Brain microvascular endothelial cell (primary cell): ENCODE results near the gene COP1.
A peak's percentile ranks its signal among the peaks of the same experiment; 100 is the strongest.

Experiments
- DNase-seq: peaks from one replicate; pipeline ENCODE4 v3.0.0-alpha.2; 2020
- H3K27ac ChIP-seq: fragments of 250-450 bp; sonication (Bioruptor Pico); 2 replicates; pipeline ENCODE4 v1.5.1; 2020; ENCODE audit warnings: mild to moderate bottlenecking, moderate library complexity
- H3K27me3 ChIP-seq: fragments of 250-450 bp; sonication (Bioruptor Pico); replicated peaks from 2 replicates; pipeline ENCODE4 v1.5.1; 2020; ENCODE audit warnings: mild to moderate bottlenecking
- H3K36me3 ChIP-seq: fragments of 250-450 bp; sonication (Bioruptor Pico); replicated peaks from 2 replicates; pipeline ENCODE4 v1.5.1; 2020; ENCODE audit warnings: mild to moderate bottlenecking
- H3K4me3 ChIP-seq: 2 replicates; pipeline ENCODE4 v1.5.1; 2011; ENCODE audit warnings: low read depth, mild to moderate bottlenecking, control low read depth, low read length, moderate library complexity
- CTCF ChIP-seq: IDR thresholded peaks from 2 replicates; pipeline ENCODE4 v1.5.1; 2011; ENCODE audit warnings: low read depth, mild to moderate bottlenecking, moderate library complexity, low read length, control low read depth, inconsistent platforms; ENCODE audit errors: missing control alignments
- in situ Hi-C: cut with HindIII; loops from 2 replicates; pipeline ENCODE4 v1.10.0; 2017; ENCODE audit warnings: low sequenced_read_pairs, low pct_ligation_motif_present

The COP1 gene

GRCh38 chr1:176111835-176112234 is 95.3 kb downstream of the COP1 start:
- no peaks in the 10 kb centered on the region for H3K36me3 ChIP-seq
- no peaks in the 10 kb centered on the region for H3K27me3 ChIP-seq
- no peak overlapping the region for H3K4me3 ChIP-seq
- H3K27ac ChIP-seq, result no peak overlapping the region
- no peak for TF ChIP-seq CTCF
- DNase-seq, result no peak
- in situ Hi-C loops, result no loop called here

DNA sequence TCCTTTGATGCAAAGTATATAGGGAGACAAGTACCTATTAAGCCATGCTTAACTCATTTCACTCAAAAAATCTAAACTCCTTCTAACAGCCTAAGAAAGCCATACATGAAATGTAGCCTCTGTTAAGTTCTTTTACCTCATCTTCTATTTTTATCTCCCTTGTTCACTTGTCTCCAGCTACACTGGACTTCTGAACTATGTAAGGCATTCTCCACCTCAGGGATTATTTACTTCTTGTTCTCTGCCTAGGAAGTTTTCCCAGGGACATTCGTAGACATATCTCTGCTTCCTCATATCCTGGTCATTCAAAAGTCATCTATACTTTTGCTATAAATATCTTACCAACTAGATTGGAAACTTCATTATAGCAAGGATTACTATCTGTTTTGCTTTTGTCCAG is 96.9 kb downstream of the COP1 start:
- no peak for TF ChIP-seq CTCF
- peak; percentile 20 for DNase-seq
- Histone ChIP-seq H3K27ac (peak overlapping the region; percentile 19), H3K27me3 (no peaks in the 10 kb centered on the region), H3K36me3 (peaks cover 2% of the 10 kb centered on the region), H3K4me3 (no peak overlapping the region)
- in situ Hi-C loops, result no loop called here

GRCh38 chr1:176102768-176103350 is 104.2 kb downstream of the COP1 start:
- H3K27me3 ChIP-seq, result no peaks in the 10 kb centered on the region
- no peak for DNase-seq
- H3K36me3 ChIP-seq, result peaks cover 12% of the 10 kb centered on the region
- H3K4me3 ChIP-seq, result no peak overlapping the region
- H3K27ac ChIP-seq, result no peak overlapping the region
- in situ Hi-C loops, result no loop called here
- TF ChIP-seq CTCF, result no peak

DNA sequence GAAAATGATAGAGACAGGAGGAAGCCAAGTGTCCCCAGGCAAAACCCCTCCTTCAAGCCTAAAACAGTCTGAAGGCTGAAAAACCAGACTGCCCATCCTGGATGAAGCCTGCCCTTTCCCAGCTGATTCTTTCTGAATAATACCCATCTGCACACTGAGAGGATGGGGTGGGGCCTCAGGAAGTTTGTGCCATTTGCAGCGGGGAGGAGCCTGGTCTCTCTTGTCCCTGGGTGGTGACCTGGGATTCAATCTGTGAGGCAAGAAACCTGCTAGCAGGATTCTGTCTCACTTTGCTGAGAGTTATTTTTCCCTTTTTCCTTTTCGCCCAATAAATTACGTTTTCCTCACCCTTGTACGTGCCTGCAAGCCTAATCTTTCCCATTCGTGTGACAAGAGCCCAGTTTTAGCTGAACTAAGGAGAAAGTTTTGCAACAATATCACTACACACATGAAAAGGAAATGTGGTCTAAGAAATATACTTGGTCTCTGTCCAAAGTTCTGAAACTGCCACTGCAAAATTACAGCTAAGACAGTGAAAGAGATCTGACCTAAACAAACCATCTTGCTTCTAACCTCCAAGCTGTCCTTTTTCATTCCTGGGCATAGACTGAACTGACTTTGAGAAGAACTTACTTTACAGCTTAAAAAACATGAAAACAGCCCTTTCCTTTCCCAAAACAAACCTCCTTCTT is 105.0 kb downstream of the COP1 start:
- in situ Hi-C loops, result no loop called here
- peaks cover 12% of the 10 kb centered on the region for H3K36me3 ChIP-seq
- DNase-seq, result no peak
- H3K27me3 ChIP-seq, result no peaks in the 10 kb centered on the region
- no peak overlapping the region for H3K4me3 ChIP-seq
- no peak for TF ChIP-seq CTCF
- no peak overlapping the region for H3K27ac ChIP-seq

DNA sequence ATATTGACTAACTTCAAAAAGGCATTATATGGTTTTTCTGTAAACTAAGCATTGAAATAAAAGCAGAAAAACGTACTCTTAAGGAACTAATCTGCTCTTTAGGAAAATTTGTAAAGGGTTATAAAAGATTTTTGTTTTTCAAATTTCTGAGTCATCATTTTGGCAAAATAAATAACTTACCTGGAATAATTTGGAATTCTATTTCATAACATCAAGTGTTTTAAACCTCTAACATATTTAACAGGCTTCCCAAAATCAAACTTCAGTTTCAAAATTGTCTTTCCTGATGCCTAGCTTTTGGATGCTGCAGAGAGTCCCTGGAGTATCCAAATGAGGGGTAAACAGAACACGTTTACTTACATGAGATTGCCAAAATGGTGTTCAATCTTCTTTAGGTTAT is 108.5 kb downstream of the COP1 start:
- no peaks in the 10 kb centered on the region for H3K27me3 ChIP-seq
- no peak overlapping the region for H3K27ac ChIP-seq
- in situ Hi-C loops, result no loop called here
- no peak for DNase-seq
- no peak for TF ChIP-seq CTCF
- H3K36me3 ChIP-seq, result peaks cover 10% of the 10 kb centered on the region
- no peak overlapping the region for H3K4me3 ChIP-seq

DNA sequence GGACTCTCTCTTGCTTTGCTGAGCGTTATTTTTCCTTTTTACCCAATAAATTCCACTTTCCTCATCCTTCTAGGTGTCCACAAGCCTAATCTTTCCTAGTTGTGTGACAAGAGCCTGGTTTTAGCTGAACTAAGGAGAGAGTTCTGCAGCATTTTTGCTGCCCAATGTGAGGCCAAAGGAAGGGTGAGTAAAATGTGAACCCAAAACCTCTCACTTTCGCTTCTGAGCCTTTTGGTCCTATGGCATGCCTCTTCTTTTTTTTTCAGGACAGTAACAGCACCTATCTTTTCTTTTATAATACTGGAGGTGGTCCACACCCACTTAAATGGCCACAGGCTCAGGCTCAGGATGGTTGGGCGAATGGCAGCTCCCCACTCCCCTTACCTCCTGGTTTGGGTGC is 111.1 kb downstream of the COP1 start:
- H3K36me3 ChIP-seq, result peaks cover 10% of the 10 kb centered on the region
- no peak overlapping the region for H3K27ac ChIP-seq
- H3K27me3 ChIP-seq, result no peaks in the 10 kb centered on the region
- in situ Hi-C loops, result no loop called here
- DNase-seq, result no peak
- H3K4me3 ChIP-seq, result no peak overlapping the region
- no peak for TF ChIP-seq CTCF
